SK-N-SH (cell line): Measurements from ENCODE around the gene CD14.
"Not testable (repeated sequence)": the region's sequence is repeated elsewhere in the genome, so short reads cannot be mapped to it uniquely, and the experiment has no call there.

Experiments used
- CTCF ChIP-seq: fragments of 200-600 bp; sonication (generic); IDR thresholded peaks from 2 replicates; pipeline ENCODE4 v1.6.1; 2017; ENCODE audit warnings: antibody characterized with exemption, mild to moderate bottlenecking, moderate library complexity
- EP300 ChIP-seq, 2 experiments: IDR thresholded peaks; 2 replicates each; pipeline versions ENCODE4 v1.4.0 to v1.6.1; 2012; ENCODE audit warnings: borderline replicate concordance in 1 of 2, low read depth in 1 of 2, low read length in 1 of 2
- GABPA ChIP-seq: IDR thresholded peaks from 2 replicates; pipeline ENCODE4 v1.4.0; 2012; ENCODE audit warnings: low read depth, mild to moderate bottlenecking
- MXI1 ChIP-seq: IDR thresholded peaks from 2 replicates; pipeline ENCODE4 v1.6.1; 2012; ENCODE audit warnings: mild to moderate bottlenecking, low read depth, low read length, improper control_type of control experiment
- POLR2AphosphoS5 ChIP-seq: IDR thresholded peaks from 2 replicates; pipeline ENCODE4 v1.6.1; 2012; ENCODE audit warnings: low read depth, low read length
- RCOR1 ChIP-seq: fragments of 150-350 bp; IDR thresholded peaks from 2 replicates; pipeline ENCODE4 v1.6.1; 2017; ENCODE audit warnings: antibody characterized with exemption, low read length
- SMC3 ChIP-seq: IDR thresholded peaks from 2 replicates; pipeline ENCODE4 v1.6.1; 2012; ENCODE audit warnings: low read depth, low read length, improper control_type of control experiment
- USF1 ChIP-seq: IDR thresholded peaks from 2 replicates; pipeline ENCODE4 v1.4.0; 2012; ENCODE audit warnings: low read depth, borderline replicate concordance

- not testable (repeated sequence) for TF ChIP-seq POLR2AphosphoS5; CTCF; USF1; SMC3; GABPA; MXI1; EP300 (IDR thresholded peaks at IDR 0.05; ENCODE audit: borderline replicate concordance in 1 of 2, low read depth in 1 of 2, low read length in 1 of 2); RCOR1
Measured at GRCh38 chr5:140623061-140623460, 9.9 kb downstream of the CD14 start.
